HEK293 (cell line): ENCODE measurements around the gene SNAPC2.

Source experiments
- ZNF274 ChIP-seq, 2 experiments: fragments of 200-500 bp in 1 of 2; fragments of 450-650 bp in 1 of 2; sonication (Bioruptor generic) in 1 of 2; formaldehyde crosslinking in 1 of 2; IDR thresholded peaks; 2 replicates each; pipeline versions ENCODE4 v1.5.1 to v1.6.1; 2014 to 2016; ENCODE audit warnings: borderline replicate concordance in 1 of 2, inconsistent platforms in 1 of 2, low read length in 1 of 2, missing biosample characterization in 1 of 2, missing genetic modification characterization in 1 of 2
- ZNF830 ChIP-seq: fragments of 450-650 bp; IDR thresholded peaks from 2 replicates; pipeline ENCODE4 v1.5.0; 2018; ENCODE audit warnings: missing biosample characterization, missing genetic modification characterization, low read depth, mild to moderate bottlenecking, moderate library complexity

- TF ChIP-seq ZNF274 (IDR thresholded peaks at IDR 0.05; ENCODE audit: low read length) (no peak), ZNF274 (tag by site-specific recombination; IDR thresholded peaks at IDR 0.05; ENCODE audit: borderline replicate concordance) (no peak), ZNF830 (no peak)
Observed at GRCh38 chr19:7925171-7925851, 5.2 kb downstream of the SNAPC2 start.
